ENCODE results near the gene C22orf23. TPM values are rescaled to one million over a fixed set of nuclear protein-coding genes. Genes with fewer than 3 reads are reported as not detected.

C22orf23 gene
- total and polyA plus RNA-seq, 10 of the 15 experiments (the other 5 are each of a cell fraction or from before 2014, with no cell fraction given): 0.04 to 0.38 (median 0.11) TPM; not detected in 5

DNA sequence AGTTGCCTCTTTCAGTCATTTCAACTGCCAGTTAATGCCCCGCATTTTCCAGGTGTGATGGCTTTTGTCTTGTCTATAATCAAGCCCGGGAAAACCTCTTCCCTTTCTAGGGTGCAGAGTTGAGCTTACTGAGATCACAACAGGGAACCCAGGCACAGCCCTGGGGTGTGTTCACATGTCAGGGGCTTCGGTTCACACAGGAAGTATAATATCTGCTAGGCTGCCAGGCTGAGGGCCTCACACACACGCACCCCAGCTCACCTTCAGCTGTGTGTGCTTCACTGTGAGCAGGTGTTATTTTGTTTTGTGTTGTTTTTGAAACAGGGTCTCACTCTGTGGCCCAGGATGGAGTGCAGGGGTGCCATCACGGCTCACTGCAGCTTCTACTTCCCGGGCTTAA is 40.6 kb upstream of the C22orf23 start:
- no peaks in the 10 kb centered on the region for H4K20me1 ChIP-seq (ENCODE audit: control insufficient read depth, insufficient read depth)
- TF ChIP-seq NRF1 (conservative IDR thresholded peaks at IDR 0.05; ENCODE audit: low read depth, low read length) (no peak), SUZ12 (IDR thresholded peaks at IDR 0.05; ENCODE audit: unreplicated experiment) (no peak), NR2C2 (IDR thresholded peaks at IDR 0.05; ENCODE audit: borderline replicate concordance, control insufficient read depth, insufficient read length, low read depth) (no peak), TCF7 (IDR thresholded peaks at IDR 0.05; ENCODE audit: borderline replicate concordance) (no peak), ETV6 (conservative IDR thresholded peaks at IDR 0.05 in 1 of 2, IDR thresholded peaks at IDR 0.05 in 1 of 2; ENCODE audit: borderline replicate concordance in 1 of 2, low read depth in 1 of 2) (no peak), STAT1 (conservative IDR thresholded peaks at IDR 0.05) (no peak), ZNF274 (IDR thresholded peaks at IDR 0.05; ENCODE audit: insufficient read depth, insufficient read length) (no peak)
- TF ChIP-seq, protein P1, sequence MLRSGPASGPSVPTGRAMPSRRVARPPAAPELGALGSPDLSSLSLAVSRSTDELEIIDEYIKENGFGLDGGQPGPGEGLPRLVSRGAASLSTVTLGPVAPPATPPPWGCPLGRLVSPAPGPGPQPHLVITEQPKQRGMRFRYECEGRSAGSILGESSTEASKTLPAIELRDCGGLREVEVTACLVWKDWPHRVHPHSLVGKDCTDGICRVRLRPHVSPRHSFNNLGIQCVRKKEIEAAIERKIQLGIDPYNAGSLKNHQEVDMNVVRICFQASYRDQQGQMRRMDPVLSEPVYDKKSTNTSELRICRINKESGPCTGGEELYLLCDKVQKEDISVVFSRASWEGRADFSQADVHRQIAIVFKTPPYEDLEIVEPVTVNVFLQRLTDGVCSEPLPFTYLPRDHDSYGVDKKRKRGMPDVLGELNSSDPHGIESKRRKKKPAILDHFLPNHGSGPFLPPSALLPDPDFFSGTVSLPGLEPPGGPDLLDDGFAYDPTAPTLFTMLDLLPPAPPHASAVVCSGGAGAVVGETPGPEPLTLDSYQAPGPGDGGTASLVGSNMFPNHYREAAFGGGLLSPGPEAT (IDR thresholded peaks at IDR 0.05; ENCODE audit: low read depth): no peak
- TF ChIP-seq, protein P2, sequence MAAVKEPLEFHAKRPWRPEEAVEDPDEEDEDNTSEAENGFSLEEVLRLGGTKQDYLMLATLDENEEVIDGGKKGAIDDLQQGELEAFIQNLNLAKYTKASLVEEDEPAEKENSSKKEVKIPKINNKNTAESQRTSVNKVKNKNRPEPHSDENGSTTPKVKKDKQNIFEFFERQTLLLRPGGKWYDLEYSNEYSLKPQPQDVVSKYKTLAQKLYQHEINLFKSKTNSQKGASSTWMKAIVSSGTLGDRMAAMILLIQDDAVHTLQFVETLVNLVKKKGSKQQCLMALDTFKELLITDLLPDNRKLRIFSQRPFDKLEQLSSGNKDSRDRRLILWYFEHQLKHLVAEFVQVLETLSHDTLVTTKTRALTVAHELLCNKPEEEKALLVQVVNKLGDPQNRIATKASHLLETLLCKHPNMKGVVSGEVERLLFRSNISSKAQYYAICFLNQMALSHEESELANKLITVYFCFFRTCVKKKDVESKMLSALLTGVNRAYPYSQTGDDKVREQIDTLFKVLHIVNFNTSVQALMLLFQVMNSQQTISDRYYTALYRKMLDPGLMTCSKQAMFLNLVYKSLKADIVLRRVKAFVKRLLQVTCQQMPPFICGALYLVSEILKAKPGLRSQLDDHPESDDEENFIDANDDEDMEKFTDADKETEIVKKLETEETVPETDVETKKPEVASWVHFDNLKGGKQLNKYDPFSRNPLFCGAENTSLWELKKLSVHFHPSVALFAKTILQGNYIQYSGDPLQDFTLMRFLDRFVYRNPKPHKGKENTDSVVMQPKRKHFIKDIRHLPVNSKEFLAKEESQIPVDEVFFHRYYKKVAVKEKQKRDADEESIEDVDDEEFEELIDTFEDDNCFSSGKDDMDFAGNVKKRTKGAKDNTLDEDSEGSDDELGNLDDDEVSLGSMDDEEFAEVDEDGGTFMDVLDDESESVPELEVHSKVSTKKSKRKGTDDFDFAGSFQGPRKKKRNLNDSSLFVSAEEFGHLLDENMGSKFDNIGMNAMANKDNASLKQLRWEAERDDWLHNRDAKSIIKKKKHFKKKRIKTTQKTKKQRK (IDR thresholded peaks at IDR 0.05; ENCODE audit: low read depth, low read length): no peak
- TF ChIP-seq, protein P3, sequence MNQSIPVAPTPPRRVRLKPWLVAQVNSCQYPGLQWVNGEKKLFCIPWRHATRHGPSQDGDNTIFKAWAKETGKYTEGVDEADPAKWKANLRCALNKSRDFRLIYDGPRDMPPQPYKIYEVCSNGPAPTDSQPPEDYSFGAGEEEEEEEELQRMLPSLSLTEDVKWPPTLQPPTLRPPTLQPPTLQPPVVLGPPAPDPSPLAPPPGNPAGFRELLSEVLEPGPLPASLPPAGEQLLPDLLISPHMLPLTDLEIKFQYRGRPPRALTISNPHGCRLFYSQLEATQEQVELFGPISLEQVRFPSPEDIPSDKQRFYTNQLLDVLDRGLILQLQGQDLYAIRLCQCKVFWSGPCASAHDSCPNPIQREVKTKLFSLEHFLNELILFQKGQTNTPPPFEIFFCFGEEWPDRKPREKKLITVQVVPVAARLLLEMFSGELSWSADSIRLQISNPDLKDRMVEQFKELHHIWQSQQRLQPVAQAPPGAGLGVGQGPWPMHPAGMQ (IDR thresholded peaks at IDR 0.05; ENCODE audit: borderline replicate concordance): no peak
- TF ChIP-seq, protein P4, sequence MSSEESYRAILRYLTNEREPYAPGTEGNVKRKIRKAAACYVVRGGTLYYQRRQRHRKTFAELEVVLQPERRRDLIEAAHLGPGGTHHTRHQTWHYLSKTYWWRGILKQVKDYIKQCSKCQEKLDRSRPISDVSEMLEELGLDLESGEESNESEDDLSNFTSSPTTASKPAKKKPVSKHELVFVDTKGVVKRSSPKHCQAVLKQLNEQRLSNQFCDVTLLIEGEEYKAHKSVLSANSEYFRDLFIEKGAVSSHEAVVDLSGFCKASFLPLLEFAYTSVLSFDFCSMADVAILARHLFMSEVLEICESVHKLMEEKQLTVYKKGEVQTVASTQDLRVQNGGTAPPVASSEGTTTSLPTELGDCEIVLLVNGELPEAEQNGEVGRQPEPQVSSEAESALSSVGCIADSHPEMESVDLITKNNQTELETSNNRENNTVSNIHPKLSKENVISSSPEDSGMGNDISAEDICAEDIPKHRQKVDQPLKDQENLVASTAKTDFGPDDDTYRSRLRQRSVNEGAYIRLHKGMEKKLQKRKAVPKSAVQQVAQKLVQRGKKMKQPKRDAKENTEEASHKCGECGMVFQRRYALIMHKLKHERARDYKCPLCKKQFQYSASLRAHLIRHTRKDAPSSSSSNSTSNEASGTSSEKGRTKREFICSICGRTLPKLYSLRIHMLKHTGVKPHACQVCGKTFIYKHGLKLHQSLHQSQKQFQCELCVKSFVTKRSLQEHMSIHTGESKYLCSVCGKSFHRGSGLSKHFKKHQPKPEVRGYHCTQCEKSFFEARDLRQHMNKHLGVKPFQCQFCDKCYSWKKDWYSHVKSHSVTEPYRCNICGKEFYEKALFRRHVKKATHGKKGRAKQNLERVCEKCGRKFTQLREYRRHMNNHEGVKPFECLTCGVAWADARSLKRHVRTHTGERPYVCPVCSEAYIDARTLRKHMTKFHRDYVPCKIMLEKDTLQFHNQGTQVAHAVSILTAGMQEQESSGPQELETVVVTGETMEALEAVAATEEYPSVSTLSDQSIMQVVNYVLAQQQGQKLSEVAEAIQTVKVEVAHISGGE (CRISPR knock-in tag; IDR thresholded peaks at IDR 0.05): no peak
- ChIA-PET CTCF (interaction anchor here (0.5 to 2.6 kb wide), 3 partner anchors 17 to 45 kb away, joined by 3 to 10 read pairs (median 3); no protein-coding TSS in a partner anchor), POLR2A (interaction anchor here (0.6 kb wide), 1 partner anchor 386 kb away, joined by 5 read pairs; the partner anchor contains the start of gene GGA1), RAD21 (ENCODE audit: unreplicated experiment) (interaction anchor here (1.3 kb wide), 1 partner anchor 58 kb away, joined by 4 read pairs; no protein-coding TSS in a partner anchor), SMC1A (ENCODE audit: uncharacterized antibody, unreplicated experiment) (interaction anchor here (0.5 to 1.8 kb wide), 2 partner anchors 29 to 48 kb away, joined by 3 to 7 read pairs; no protein-coding TSS in a partner anchor)
- H3K27ac ChIP-seq (ENCODE audit: control insufficient read depth, insufficient read depth): no peak overlapping the region
- no peaks in the 10 kb centered on the region for H3K79me2 ChIP-seq (ENCODE audit: control insufficient read depth, insufficient read depth, low read length)
- H3K9ac ChIP-seq (ENCODE audit: control insufficient read depth, insufficient read depth, low read length): no peak overlapping the region
- no peaks in the 10 kb centered on the region; a peak in 1 of 4 replicates for H3K27me3 ChIP-seq (replicated peaks in 1 of 2; ENCODE audit: control insufficient read depth in 2 of 2, insufficient read depth in 2 of 2, low read length in 1 of 2)
- H3K4me1 ChIP-seq (ENCODE audit: control insufficient read depth, insufficient read depth, low read length): no peaks in the 10 kb centered on the region
- FAIRE-seq: no peak
- in situ Hi-C loops (cut with MboI): no loop called here
- 42% methylated on average over 6 of the region's 6 CpGs for WGBS (ENCODE audit: insufficient coverage, insufficient replicate concordance, low lambda C conversion rate, missing lambda C conversion rate)
- H3K9me3 ChIP-seq (replicated peaks; ENCODE audit: control insufficient read depth, insufficient read depth, low read length): no peaks in the 10 kb centered on the region
- no peak overlapping the region for H3K4me3 ChIP-seq
- DNase-seq (ENCODE audit: low read depth, low spot score): no peak
- no TSS peak for BruUV-seq (replicated peaks)
- intact Hi-C loops (cut with micrococcal nuclease; ENCODE audit: unreplicated experiment): no loop called here
- ATAC-seq: no peak
- H3K4me2 ChIP-seq (ENCODE audit: control insufficient read depth, insufficient read depth): no peak overlapping the region
- no peak overlapping the region for H2AFZ ChIP-seq (ENCODE audit: control insufficient read depth, low read depth, low read length)
- H3K36me3 ChIP-seq (ENCODE audit: control insufficient read depth in 2 of 2, insufficient read depth in 2 of 2, low read length in 1 of 2): no peaks in the 10 kb centered on the region

Data from GM12878 (cell line).